Bone marrow (tissue), 2 donors: ENCODE data around the gene GAS1.

ENCODE experiments used
- DNase-seq, 2 donors: peaks; one replicate each; lab custom pipeline; 2025; lab: John Stamatoyannopoulos, UW

The GAS1 gene, protein sequence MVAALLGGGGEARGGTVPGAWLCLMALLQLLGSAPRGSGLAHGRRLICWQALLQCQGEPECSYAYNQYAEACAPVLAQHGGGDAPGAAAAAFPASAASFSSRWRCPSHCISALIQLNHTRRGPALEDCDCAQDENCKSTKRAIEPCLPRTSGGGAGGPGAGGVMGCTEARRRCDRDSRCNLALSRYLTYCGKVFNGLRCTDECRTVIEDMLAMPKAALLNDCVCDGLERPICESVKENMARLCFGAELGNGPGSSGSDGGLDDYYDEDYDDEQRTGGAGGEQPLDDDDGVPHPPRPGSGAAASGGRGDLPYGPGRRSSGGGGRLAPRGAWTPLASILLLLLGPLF

DNA sequence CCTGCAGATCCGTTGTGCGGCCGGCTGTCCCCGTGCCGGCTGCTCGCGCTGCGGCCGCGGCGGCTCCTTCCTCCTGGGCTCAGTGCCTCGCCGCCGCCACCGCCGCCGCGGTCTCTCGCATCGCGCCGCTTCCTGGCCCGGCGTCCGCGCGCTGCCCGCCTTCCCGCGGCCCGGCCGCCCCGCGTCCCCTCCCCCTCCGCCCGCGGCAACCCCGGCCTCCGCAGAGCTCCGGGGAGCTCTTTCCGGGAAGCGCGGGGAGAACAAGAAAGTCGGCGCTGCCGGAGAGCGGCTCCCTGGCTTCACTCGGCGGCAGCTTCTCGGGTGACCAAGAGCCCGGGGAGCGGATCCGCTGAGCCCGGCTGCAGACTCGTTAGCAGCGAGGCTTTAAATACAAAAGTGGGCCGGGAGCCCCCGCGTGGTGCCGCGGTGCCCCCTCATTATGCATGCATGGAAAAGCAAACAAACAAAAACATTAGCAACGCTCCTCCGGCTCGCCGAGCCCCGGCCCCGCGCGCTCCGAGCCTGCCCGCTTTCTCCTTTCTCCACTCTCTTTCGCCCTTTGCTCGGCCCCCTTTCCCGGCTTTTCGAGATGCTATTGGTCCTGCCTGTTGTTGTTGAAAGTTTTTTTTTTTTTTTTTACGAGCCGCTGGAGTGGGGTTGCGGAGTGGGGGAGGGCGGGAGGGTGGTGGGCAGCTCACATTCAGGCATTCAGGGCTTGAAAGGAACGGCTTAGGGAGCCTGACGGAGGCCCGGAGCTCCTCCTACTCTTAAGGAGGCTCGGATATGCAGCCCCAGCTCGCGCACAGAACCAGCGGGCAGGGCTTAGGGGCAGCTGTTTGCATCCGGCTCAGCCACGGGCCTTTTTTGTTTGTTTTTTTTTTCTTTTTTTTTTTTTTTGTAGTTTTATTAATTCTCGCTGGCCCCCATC is at the start of gene GAS1:
Gene GAS1, minus strand, starts transcription at position 361 of the 928 bp plus-strand sequence. CDS start 727 bp downstream, outside the sequence.
- DNase-seq = peak; percentile 22 to 50

DNA sequence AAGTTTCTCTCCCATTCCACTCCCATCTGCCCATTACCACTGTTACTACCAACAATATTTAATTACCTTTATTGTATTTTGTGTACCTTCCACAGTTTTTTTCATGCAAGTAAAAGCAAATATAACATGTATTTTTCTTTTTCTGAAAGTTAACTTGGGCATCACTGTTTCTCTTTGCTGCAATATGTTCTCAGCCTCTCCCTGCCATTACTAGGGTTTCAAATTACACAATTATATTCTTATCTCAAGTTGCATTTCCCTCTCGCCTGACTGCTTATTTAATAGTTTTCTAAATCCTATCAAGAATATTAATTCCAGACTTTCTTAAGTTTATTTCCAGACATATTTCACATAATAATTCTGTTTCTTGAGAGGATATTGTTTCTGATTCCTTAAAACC is 46.9 kb upstream of the GAS1 start:
- DNase-seq = no peak

DNA sequence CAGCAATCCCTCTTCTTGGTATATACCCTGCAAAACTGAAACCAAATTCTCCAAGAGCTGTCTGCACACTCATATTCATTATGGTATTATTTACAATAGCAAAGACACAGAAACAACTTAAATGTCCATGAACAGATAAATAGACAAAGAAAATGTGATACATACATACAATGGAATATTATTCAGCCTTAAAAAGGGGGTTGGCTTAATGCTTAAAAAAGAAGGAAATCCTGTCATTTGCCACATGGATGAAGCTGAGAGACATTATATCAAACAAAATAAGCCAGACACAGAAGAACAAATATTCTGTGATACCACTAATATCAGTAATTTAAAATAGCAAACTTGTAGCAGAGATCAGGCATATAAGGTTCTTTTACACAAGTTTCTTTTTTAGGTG is 46.5 kb upstream of the GAS1 start:
- no peak for DNase-seq

DNA sequence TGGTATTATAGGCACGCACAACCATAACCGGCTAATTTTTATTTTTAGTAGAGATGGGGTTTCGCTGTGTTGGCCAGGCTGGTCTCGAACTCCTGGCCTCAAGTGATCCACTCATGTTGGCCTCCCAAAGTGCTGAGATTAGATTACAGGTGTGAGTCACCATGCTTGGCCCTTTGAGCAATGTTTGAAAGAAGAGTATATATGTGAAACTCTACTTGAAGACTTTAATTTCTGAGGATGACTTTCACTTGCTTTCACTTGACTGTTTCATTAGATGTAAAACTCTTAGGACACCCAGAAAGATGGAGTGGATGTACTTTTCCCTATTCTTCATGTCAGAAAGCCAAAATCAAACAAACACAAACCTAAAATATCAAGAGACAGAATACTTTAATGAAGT is 43.8 kb upstream of the GAS1 start:
- no peak for DNase-seq

DNA sequence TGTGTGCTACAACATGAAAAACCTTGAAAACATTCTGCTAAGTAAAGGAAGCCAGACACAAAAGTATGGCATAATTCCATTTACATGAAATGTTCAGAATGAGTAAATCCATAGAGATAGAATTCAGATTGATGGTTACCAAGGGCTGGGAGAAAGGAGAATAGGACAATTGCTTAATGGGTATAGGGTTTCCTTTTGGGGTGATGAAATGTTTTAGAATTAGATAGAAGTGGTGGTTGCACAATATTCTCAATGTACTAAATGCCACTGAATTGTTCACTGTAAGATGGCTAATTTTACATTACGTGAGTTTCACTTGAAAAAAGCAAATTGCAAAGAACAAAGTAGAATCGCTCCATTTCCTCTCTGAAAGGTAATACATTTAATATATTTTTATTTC is 43.0 kb upstream of the GAS1 start:
- DNase-seq = no peak

DNA sequence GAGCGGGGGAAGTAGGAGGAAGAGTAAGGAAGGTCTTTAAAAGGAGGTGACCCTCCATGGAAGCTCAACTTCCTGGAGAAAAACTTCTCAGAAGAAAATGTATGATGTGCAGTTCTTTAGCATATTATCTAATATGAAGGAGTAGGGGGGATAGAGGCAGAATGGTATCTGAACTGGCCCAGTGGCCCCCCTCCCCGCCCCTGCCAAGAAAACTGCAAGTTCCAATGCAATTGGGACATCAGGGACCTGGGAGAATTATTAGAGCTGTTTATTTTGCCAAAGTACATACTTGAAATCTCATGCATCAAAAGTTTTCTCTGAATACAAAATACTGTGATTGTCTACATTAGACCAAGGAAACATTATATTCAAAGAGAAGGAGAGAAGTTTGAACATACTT is 40.6 kb upstream of the GAS1 start:
- DNase-seq = no peak

DNA sequence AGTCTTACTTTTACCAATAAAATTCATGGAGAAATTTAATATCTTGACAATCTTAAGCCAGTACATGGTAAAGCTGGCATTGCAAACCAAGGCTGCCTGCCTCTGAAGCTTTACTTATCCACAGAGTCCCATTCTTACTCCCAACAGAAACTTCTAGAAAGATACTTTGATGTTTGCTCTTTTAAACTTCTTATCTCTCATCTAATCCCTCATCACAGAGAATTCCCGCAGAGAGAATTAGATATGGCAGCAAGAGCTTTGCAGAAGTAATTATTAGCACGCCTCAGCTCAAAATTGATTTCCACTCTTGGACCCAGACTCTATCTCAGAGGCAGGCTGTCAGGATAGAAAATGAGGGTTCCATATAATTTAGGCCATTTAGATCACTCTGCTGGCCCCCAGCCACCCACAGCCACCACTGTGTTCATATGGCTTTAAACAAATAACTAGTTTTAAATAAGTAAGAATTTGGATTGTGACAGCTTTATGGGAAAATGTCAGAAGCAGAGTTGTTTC is 37.9 kb upstream of the GAS1 start:
- DNase-seq = no peak

DNA sequence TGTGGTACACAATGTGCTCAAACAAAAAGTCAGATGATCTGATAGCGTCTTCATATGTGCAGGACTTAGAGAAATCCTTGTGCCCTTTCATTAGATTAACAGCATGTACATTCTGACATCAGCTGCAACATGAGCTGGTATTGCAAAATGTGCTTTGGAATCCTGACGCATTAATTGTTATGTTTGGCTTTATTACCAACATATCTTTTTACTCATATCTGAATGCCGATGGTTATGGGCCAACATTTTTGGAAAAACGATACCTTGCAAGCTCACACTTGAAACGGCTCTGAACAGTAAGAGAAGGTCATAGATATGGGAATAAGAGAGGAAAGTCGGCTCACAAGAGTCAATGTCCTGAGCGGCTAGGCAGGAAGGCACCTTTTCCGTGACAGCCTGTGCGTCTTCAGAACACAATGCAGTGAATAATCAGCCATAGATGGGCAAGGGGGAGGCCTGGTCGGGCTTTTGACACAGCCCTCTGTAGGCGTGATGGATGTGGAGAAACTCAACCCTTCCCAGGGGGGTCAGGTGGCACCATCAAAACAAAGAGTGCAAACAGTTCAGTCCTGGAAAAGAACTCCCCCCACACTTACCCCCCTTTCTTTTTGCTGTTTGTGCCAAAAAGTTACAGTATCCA is 36.4 kb upstream of the GAS1 start:
- no peak for DNase-seq

DNA sequence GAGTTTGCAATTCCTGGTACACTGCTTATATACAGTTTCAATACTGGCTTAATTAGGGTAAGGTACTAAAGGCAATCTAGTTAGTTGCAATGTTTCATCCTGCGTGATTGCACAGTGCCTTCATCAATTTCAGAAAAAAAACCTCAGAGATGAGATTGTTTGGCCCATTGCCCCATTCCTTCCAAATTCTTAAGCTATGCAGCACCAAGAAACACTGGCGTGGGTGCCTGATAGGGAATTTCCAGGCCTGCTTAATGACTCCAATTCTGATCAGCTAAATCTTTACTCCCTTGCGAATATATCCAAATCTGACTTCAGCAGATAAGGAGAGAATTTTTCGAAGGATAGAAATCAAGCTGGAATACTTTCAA is 35.9 kb upstream of the GAS1 start:
- DNase-seq = no peak

DNA sequence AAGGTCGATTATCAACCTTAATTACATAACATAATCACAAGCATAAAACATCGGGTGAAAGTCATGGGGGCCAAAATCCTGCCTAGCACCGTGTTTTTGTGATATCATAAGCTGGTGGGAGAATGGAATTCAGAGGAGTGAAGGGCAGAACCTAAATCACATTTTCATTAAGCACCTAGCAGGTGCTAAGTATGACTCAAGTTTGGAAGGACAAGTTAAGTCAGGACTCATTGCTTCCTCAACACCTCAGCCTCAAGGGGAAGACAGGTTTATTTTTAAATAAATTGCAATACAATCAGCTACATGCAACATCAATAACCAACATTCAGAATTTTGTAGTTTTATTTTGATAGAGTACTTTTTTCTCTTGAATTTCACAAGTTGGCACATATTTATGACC is 33.5 kb upstream of the GAS1 start:
- no peak for DNase-seq

DNA sequence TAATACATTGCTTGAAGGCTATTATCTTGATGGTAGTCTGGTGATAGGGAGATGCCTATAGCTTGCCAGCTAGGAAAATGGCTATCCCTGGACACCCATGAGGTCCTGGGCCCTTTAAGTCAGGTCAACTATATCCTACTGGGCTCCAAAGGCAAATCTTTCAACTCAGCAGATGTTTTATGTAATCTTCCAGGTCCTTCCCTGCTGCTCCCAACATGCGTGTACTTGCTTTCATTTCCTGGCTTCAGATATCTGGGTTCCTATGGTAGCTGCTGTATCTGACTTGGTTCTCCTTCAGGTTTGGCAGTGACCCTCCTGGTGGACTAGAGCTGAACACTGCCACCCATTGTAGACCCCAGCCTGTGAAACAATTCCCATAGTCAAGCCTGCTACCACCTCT is 32.4 kb upstream of the GAS1 start:
- no peak for DNase-seq

DNA sequence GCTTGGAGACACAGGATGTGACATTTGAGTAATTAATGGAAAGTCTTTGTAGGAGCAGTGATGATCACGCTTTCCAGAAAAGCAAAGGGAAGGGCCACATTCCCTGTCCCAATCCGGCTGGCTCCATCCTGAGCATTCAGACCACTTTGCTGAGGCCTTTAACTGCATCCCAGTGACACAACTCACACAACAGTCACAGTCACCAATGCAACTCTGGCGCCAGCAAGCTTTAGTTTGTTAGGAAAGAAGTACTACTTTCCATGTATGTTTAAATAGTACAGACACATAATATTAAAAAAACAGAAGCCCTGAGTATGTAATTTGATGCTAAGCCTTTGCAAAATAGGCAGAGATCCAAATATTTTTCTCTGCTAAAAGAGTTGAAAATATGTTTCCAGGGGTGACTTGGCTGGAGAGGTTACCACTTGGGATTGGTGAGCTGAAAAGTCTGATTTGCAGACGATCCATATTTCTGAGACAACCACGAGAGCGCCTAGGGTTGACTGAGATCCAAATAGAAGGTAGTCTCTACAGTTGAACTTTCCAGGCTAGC is 31.7 kb upstream of the GAS1 start:
- DNase-seq = no peak

DNA sequence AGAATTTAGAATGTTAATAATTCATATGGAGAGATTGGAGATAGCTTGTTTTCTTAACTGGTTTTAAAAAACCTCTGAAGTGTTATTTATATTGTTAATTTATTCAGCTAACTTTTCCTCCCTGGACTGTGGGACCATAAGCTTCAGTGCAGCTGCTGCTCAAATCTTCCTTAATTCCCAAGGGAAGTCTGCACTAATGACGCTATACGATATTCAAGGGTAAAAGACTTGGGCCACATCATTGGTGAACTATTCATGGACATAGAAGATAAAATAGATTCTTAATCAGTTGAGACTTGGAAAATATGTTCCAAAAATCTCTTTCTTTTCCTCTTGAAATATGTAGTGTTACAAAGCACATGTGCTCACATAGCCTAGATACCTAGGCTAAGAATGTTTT is 31.1 kb upstream of the GAS1 start:
- no peak for DNase-seq

DNA sequence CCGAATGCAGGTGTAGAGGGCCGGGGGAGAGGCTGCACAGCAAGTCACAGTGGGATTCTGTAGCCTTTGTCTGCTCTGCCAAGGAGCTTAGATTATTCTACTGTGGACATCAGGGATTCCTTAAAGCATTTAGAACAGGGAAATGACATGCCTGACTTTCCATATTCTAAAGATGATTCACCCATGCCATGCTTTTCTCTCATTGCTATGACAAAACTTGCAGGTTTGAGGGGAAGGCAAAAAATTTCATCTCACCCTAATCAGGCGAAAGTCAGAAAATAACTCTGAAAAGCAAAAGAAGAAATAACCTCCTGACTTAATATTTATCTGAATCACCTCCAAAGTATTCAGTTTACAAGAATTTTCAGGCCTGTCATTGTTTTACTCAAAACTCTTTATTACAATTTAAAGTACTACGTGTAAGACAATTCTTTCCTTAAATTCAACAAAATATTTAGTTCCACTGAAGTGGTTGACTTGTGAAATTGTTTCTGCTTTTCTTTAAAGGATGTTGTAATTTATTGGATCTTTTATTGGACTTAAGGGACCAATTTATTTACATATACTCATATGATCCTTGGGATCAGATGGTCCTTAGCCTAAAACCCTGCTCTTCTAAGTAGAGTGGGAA is 30.0 kb upstream of the GAS1 start:
- no peak for DNase-seq

DNA sequence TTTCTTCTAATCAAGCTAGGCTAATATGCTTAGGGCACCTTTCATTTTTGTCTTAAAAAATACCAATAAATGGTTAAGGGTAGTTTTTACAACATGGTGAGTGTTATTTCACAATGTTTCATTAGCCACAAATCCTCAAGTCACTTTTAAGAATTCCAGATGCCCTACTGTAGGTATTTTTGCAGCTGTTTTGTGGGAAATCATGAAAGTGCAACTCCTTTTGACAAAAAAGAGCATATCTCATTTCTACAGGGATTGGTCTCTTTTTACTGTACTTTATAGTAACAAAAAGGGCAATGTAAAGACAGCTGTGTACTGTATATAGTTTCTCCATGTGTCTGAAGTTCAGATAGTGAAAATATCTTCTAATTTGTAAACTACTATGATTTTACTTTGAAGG is 28.3 kb upstream of the GAS1 start:
- no peak for DNase-seq

DNA sequence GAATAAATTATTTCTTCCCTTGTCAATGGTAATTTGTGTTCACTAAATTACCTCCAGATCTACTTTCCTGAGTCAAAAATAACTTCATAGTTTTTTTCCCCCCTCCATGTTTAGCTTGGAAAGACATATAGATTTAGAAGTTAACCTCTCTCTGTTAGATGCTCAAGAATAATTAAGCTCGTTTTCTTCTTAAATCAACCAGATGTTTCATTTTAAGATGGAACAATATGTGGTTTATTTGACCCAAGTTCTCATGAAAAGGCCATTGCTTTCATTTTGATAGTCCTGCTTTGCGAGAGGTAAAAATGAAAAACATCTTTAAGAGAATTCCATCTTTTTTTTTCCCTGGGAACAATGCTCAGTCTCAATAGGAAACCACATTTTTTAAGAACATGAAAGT is 27.7 kb upstream of the GAS1 start:
- no peak for DNase-seq

DNA sequence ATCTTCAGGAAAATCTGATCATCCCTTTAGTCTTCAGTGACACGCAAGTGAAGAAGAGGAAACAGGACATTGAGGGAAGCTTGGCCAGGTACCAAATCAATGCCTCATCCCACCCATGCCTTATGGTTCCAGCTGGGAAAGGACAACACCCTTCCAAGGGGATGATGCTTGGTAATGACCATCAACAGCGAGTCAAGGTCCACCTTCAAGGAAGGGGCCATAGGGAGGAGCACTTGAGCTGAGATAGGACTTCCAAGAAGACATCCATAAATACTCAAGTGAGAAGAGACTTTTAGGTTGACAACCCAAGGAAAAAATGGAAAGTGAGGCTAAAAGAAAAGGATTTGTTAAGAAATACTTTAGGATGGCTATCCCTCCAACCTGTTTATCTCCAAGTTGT is 27.1 kb upstream of the GAS1 start:
- DNase-seq = no peak

DNA sequence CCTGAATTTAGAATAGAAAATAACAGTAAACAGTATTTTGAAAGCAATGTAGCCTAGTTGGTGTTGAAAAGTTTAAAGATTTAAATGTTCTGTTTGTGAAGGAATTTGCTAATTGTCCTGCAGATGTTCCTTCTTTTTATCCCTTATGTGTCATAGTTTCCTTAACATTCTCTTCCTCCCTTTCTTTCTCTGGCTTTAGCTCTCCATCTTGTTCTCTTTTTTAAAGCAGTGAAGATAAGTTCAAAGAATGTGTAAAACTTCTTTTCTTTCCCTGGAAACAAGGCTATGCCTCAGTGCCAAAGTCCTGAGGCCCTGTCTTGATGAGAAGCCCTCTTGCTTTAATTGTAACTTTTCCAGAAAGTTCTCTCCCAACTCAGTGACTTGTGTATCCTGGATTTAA is 24.4 kb upstream of the GAS1 start:
- DNase-seq = no peak

DNA sequence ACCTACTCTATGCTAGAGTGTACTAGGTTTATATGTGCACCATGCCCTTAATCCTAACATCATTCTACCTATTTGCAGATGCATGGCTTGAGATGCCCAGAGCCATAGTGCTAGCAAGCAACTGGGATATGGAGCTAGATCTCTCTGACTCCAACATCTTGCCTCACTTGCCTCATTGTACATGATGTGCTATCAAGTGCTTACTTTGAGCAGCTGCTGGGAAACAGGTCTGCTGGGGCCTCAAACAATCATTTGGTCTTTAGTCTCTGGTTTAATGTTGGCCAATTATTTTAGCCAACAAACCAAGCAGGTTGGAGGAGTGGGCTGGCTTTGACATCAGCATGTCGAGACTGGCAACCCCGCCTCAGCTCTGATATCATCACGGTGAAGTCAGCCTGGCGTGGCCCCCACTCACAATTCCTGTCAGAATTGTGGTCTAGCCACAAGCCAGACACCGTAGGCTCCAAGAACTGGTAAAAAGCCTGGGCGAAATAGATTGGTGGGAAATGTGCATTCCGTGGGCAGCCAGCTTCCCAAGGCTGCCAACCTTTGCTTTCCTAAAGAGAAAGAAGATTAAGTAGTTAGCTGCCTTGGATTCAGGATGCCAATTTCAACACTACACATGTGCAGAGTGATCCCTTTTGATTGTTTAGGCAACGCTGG is 21.1 kb upstream of the GAS1 start:
- DNase-seq = no peak

DNA sequence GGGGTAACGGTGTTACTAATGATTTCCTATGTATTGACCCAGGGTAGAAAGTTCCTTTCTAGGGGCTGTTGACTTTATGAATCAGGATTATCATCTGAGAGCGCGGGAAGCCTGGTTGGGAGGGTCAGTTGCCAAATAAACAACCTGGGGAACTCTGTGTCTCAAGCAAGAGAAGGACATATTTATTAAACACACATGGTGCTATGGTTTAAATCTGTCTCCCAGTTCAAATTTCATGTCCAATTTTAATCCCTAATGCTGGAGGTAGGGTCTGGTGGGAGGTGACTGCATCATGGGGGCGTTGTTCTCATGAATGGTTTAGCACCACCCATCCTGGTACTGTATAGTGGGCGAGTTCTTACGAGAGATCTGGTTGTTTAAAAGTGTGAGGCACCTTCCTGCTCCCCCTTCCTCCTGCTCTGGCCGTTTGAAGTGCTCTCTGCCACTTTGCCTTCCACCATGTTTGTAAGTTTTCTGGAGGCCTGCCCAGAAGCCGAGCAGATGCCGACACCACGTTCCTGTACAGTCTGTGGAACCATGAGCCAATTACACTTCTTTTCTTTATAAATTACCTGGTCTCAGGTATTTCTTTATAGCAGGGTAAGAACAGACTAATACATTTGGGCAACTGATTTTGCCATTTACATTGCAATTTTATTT is 19.7 kb upstream of the GAS1 start:
- DNase-seq = no peak
